Retina (tissue), 1 donor: Measurements from ENCODE around the gene CCNQ.

Source experiments
- DNase-seq: peaks from one replicate; pipeline ENCODE4 v3.0.0-alpha.2; 2016

CCNQ gene

GRCh38 chrX:153595859-153596857, 2.8 kb downstream of the CCNQ start:
- DNase-seq: no peak

GRCh38 chrX:153595387-153595786, 3.6 kb downstream of the CCNQ start:
- DNase-seq: no peak

DNA sequence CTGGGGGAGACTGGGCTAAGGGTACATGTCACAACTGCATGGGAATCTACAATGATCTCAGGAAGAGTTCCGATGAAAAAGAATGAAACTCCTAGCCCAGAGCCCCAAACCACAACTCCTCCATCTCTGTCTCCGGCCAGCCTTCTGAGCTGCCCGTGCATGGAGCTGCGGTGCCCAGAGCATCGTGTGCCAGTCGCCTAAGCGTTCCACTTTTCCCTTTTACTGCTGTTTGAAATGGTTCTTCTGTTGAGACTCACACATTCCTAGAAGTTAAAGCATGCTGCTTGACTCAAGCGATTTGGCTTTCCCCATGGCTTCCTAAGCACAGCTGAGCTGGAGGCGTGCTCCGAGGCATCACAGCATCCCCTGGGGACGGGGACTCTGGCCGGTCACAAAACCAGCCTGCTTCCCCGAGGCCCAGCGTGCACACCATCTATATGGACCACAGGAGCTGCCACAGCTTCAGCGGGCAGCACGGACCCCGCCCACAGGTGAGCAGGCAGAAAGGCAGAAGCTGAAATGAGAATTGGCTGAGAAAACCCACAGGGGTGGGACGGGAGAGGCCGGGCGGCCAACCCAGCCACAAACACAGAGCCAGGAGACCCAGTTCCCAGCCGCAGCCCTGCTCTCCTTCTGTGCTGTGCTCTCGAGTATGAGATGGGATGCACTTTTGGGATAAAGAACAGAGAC, 5.0 kb downstream of the CCNQ start:
- DNase-seq: no peak

- DNase-seq: no peak
Measured at GRCh38 chrX:153592966-153593688, 5.8 kb downstream of the CCNQ start.

GRCh38 chrX:153592091-153592833, 6.7 kb downstream of the CCNQ start:
- no peak for DNase-seq

DNA sequence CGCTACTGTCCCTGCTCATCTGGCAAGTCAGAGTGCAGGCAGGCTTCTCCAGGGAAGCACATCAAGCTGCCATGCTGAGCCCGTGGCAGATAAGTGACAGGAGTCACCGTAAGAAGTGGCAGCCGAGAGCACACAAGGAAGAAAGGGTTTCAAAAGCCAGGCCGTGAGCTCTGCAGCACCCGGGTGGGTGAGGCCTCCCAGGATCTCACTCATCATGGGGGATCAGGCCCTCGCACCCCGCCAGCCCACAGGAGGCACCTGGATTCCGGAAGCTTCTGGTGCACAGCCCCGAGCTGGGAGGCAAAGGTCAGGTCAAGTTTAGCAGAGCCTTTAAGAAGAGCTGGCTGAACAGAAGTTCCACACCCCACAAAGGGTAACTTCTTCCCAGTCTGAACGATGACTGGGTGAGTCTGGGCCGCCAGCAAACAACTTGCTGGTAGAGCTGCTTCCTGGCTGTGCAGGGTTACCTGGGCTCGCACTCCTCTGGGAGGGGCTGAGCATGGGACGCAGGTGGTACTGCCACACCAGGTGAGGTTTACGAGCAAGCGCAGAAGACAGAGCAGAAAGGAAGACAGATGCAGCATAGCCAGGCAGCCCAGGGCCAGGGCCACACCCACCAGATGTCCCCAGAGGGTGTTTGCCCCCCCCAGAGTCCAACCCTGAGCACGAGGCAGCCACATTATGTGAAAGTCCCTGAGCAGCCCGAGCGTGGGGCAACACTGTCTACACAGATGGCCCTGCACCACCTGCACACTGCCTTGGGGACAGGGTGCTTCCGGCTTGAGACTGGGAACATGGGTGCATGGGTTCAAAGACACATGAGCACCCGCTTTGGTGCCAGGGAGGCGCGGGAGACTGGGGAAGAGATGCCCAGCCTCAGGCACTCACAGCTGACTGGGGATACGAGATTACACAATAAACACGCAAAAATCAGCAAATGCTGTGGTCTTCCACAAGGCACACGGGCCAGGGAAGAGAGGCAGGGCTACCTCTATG, 7.7 kb downstream of the CCNQ start:
- DNase-seq: no peak

DNA sequence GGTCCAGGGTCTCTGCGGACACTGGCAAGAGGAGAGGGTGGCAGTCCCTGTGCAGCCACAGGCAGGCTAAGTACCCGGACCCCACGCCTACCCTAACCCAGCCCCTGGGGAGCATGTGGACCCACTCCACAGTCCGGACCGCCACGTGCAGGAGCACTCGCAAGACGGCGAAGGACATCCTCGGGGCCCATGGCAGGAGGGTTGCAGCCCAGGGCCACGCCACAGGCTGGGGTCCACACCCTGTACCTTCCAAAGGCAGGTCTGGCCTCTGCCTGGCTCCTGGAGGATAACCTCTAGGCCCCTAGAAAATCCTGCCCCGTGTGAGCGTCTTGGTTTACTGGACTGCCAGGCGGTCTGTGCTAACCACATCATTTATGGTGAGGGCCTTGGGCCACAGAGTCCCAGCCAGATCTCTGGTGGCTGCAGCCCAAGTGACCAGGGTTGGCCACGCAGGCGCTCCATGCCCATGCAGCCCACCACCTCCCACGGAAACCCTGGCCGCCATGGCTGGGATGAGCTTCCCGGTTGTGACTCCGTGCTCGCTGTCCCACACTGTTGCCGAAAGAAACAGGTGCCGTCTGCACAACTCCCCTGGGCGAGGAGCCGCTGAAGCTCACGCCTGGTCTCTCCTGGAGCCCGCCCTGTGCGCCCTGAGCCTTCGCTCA, 10.0 kb downstream of the CCNQ start:
- no peak for DNase-seq

DNA sequence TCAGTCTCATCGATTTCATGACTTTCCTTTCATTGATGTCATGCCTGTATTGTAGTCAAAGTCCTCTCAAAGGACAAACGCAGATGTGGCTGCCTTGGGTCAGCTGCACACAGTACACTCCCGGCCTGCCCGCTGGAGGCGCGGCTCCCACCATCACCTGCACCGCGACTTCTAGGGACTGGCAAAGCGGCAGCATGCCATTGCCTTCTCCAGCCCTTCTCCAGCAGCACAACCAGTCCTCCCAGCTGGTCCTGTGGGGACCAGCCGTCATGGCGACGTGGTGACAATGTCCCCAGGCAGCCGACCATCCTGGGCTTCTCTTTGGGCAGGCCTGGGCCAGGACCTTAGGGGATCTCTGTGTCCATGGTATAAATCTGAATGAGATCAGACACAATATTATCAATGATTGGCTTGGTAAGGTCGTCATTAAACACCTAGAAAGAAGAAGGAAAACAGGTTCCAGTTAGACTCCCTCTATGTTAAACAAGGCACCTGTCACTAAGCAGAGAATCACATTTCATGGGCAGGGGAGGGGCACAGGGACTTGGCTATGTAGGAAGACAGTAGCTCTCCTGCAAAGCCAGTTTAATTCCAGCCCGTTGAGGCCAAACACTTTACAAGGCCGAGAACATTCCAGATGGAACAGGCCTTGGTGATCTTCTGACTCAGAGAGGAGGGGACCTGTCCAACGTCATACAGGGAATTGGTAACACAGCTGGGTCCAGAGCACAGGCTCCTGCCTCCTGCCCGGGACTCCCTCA, 10.7 kb downstream of the CCNQ start:
- DNase-seq: no peak

DNA sequence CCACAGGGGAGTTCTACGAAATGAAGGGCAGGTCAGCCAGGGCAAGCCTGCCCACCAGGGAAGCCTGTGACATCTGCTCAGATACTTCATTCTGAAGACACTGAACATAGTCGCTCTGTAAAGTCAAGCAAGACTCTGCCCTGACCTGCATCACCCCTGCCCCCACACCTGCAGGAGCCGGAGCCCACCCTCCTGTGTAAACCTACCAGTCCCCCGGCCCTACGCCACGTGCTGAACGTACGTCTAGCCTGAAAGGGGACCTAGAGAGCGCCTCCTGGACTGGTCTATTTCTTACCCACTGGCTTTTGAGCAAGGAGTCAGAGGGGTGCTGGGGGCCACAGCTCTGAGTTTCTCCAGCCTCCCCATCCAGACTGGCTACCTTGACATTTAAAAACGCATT, 11.6 kb downstream of the CCNQ start:
- DNase-seq: no peak

DNA sequence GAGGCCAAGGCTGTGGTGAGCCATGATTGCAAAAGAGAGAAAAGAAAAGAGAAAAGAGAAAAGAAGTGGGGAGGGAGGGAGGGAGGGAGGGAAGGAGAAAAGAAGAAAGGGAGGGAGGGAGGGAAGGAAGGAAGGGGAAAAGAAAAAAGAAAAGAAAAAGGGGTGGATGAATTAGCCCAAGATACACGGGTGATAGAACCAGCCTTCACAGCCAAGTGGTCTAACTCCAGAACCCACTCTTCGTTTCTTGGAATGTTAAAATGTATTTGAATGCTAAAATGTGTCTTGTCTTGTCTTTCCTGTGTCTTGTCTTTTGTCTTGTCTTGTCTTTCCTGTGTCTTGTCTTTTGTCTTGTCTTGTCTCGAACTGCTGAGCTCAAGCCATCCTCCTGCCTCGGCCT, 13.1 kb downstream of the CCNQ start:
- DNase-seq: no peak

DNA sequence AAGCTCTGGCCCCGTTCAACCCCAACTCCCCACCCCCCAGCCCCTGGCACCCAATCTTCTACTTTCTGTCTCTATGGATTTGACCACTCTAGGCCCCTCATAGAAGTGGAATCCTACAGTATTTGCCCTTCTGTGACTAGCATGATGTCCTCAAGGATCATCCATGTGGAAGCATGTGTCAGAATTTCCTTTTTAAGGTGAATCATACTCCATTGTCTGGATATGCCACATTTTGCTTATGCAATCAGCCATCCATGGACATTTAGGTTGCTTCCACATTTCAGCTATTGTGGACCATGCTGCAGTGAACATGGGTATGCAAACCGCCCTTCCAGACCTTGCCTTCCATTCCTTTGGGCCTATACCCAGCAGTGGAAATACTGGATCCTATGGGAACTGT, 15.5 kb downstream of the CCNQ start:
- DNase-seq: no peak

DNA sequence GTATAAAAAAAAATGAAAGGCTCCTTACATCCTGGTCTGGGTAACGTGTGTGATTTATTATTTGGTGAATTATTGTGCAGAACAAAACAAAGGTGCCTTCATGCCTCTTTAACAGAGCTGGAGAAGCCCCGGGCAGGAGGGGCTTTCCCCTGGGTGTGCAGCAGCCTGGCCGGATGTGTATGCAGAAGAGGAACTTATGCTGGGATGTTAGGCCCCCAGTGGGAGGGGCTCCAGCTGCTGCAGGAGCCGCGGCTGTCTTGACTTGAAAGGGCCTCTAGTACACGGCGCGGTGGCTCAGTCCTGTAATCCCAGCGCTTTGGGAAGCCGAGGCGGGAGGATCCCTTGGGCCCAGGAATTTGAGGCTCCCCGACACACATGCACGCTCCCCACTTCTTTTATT, 16.0 kb downstream of the CCNQ start:
- DNase-seq: peak; percentile 50

DNA sequence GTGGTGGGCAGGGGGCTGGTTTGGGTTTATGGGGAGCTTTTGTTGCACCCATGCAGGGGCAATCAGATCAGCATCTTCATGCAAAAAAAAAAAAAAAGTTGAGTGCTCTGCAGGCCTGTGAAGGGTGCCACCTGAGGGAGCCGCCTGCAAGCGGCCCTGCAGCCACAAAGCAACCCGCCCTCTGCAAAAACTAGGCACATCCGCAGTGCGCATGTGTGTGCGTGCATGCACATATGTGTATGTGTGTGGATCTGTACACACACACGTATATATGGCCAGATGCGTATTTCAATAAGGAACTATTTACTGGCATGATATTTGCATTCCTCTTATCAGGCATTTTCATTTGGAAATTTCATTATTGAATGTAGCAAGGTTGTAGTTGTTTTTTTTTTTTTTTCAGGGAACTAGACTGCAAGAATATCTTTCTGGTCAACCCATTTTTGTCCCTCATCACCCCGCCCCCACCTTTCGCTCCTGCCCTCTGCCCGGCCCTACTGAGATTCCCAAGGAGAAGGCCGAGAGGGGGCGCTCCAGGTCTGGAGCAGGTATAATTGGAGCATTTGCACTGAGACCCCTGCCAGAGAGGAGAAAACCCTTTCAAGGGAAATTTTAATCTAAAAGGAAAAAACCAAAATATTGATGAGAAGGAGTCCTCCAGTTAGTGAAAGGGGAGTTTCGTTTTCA, 18.1 kb downstream of the CCNQ start:
- no peak for DNase-seq

GRCh38 chrX:153578889-153579288, 20.1 kb downstream of the CCNQ start:
- DNase-seq: peak; percentile 26

- DNase-seq: peak; percentile 43
Measured at GRCh38 chrX:153578200-153578835, 20.6 kb downstream of the CCNQ start.

- no peak for DNase-seq
Measured at GRCh38 chrX:153576961-153577360, 22.0 kb downstream of the CCNQ start.

- no peak for DNase-seq
Measured at GRCh38 chrX:153576239-153576870, 22.6 kb downstream of the CCNQ start.

- DNase-seq: no peak
Measured at GRCh38 chrX:153573984-153574383, 25.0 kb downstream of the CCNQ start.
